NCI-H2227 treated with DMSO at 0.1 percent for 48 hours (cell line): ENCODE measurements around the gene KRT71.

ENCODE experiments used
- DNase-seq: peaks from one replicate; lab custom pipeline; 2025; lab: John Stamatoyannopoulos, UW

KRT71 gene

GRCh38 chr12:52537101-52537500 is 15.8 kb downstream of the KRT71 start:
- DNase-seq, result no peak

DNA sequence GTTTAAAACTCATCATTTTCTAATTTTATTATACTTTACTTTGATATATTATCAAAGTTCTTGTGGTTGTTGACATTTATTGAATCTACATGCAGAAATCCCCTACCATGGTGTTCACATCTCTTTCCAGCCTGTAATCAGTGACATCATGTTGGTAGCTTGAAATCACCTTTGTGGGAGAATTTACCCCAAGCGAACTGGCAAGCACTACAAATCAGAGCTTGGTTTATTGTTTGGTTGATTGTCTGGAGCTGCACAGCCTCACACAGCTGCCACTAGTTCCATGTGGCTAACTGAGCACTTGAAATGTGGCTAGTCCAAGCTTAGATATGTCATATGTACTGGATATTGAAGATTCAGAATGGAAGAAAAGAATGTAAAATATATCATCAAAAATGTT is 17.4 kb downstream of the KRT71 start:
- DNase-seq, result no peak

GRCh38 chr12:52534482-52534881 is 18.5 kb downstream of the KRT71 start:
- no peak for DNase-seq

DNA sequence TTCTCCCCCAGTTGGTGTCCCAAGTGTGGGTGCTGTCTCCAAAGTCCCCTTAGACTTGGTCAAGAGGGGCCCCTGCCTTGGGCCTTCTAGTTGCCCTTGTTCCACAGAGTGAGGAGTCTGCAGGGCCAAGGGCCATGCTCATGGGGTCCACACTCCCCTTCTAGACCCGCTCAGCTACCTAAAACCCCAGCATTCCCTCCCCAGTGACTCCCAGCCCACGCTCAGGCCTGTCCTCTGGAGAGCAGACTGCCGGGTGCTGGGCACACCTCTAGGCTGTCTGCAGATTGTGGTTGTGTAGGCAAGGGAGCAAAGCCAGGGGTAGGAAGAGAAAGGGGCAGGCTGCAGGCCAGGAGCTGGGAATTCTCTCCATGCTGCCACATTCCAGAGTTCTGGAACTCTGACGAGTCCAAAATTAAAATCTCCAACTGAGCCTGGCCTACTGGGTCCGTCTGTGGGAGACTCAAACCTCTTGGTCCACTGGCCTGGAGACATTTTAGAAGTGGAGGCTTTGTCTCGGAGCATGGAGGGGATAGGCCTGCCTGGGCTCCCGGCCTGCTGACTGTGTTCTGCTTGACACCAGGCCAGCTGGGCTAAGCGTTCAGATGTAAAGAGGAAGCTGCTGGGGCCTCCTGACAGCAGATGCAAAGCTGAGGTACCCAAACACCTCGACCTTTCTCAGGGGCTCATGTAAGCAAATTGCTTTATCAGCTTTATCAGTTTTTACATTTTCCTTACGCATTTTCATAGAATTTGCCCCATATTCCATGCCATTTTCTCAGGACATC is 19.1 kb downstream of the KRT71 start:
- DNase-seq, result no peak

- DNase-seq, result no peak
These were observed 20.3 kb downstream of the KRT71 start for GRCh38 chr12:52532636-52533035.

DNA sequence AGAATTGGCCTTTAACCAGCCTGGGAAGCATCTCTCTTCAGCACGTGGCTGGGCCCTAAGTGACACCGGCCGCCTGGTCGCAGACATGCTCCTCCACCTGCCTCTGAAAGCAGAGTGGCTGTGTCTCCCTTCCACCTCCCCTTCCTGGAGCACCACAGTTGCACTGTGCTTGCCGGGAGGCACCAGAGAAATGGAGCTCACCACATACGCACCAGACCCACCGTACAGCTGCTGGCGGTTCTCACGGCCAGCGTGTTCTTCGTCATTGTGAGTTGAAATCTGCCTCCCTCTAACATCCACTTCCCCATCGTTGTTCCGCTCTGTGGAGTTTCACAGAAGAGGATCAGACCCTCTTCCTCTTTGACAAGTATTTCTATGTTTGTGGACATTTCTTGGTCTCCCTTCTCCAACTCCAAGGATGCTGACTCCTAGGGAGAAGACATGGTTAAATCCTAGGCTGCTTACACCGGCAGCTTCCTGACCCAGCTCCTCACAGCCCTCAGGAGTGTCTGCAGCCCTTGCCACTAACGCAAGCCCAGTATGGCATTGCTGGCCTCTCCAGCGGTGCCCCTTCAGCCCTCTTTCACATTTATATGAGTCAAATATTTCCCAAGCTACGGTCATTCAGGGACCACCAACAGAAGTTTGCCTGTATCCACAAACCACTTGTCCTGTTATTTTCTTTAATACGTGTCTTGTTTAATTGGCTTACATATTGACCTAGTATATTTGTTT is 21.2 kb downstream of the KRT71 start:
- no peak for DNase-seq

DNA sequence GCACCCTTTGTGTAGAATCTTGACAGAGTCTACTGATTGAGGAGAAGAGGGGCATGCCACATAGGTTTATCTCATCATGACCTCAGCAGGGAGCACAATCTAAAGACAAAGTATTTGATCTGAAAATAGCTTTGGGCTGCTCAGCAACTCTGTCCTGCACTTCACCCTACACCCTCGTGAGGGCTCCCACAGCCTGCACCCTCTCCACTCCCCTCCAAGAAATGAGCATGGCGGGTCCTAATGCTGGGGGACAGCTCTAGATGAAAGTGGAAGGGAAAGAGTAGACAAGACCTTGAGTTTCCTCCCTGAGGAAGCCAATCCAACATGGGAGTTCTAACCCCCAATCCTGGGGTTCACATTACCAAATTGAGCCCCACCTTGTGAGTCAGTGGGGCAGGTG is 22.0 kb downstream of the KRT71 start:
- no peak for DNase-seq

DNA sequence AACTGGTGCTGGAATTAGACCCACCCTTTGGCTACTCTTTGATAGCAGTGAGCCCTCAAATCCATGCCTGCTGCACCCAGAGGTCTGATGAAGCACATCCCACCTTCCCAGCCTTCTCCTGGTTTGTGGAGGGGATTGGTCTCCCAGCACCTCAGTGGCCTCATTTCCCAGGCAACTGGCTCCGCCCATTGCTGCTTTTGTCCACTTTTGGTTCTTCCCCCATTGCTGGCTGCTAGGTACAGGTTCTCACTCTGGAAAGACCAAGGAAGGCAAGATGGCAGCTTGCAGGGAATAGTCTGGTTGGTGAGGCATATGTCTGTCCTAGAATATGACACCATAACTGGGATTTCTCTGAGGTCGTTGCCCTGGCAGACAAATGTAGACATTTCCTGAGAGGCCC is 22.6 kb downstream of the KRT71 start:
- DNase-seq, result no peak

- DNase-seq, result no peak
These were observed 23.1 kb downstream of the KRT71 start for GRCh38 chr12:52529846-52530245.

GRCh38 chr12:52529417-52529816 is 23.5 kb downstream of the KRT71 start:
- no peak for DNase-seq

DNA sequence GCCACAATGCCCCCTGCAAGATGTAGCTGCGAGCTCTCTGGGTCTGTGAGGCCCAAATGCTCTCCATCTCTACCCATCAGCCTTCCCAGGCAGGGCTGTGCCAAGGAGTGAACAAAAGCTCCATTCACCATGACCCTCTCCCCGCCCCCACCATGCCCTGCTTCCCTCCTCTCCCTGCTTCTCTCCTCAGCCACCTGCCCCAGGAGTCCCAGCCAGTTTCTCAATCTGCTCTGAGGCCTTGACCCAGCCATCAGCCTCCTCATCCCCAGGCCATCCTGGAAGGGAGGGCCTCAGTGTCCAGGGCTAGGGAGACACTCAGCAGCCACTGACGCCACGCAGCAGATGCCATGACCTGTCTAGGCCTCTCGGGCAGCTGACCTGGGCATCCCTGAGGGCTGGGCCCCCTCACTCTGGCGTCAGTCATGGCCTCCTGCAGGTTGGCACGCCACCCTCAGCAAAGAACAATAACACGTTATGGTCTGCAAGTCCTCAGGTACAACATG is 24.3 kb downstream of the KRT71 start:
- DNase-seq, result no peak

DNA sequence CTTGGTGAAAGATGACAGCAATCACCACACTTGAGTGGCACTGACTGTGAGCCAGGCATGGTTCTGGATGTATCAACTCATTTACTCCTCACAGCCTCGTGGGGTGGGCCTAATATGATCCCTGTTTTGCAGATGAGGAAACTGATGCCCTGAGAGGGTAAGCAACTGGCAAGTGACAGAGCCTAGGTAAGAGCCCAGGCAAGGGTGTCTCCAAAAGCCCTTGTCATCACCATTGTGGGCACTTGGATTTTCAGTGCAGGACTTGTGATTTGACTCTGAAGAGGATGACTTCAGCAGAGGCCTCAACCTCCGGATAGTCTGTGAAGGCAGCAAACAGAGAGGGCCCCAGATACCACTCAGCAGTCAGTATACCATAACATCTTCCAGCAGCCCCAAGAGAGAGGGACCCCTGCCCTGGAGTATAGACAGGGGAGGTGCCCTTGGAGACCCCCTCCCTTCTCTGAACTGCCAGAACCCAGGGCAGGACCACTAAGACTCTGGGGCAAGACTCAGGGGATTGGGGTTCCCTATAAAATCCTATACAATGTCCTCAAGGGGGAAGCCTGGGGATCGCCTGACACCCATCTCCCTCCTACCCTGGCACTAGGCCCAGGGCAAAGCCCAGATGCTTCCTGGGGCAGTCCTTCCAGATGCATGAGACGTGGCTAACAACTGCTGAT is 25.7 kb downstream of the KRT71 start:
- no peak for DNase-seq

DNA sequence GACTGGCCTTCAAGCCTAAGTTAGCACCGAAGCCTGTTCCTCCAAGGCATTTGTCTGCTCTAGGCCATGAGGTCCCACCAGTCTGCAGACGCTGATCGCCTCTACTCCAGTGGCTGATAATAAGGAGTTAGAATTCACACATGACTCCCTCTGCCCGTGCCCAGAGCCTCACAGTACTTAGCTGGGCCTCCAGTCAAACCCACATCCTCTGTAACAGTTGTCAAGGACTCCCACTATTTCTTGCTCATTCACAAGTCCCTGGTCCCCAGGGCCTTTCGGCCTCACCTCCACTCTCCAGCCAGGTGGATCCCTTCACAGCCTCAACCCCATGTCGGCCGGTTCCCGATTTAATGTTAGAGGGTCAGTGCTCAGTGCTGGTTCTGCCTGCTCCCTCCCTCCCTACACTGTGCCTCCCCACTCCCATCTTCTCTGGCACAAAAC is 26.4 kb downstream of the KRT71 start:
- no peak for DNase-seq

GRCh38 chr12:52525661-52526499 is 27.1 kb downstream of the KRT71 start:
- no peak for DNase-seq

- no peak for DNase-seq
These were observed 27.9 kb downstream of the KRT71 start for GRCh38 chr12:52524898-52525591.

GRCh38 chr12:52524241-52524897 is 28.6 kb downstream of the KRT71 start:
- DNase-seq, result no peak

DNA sequence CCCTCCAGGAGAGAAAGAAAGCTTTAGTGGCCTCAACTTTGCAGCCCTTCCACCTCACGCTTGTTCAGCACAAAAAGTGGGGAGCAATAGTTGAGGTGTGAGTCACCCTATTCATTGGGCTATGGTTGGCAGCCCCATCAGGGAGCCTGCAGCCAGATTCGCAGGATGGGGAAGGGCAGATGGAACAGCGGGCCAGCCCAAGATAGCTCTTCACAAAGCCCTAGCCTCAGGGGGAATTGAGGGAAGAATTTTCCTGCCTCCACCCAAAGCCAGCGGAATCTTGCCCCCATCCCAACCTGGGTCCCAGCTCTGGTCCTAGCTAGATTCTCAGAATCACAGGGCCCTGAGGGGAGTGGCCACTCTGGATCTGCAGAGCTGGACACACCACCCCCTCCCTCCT is 29.1 kb downstream of the KRT71 start:
- DNase-seq, result no peak

DNA sequence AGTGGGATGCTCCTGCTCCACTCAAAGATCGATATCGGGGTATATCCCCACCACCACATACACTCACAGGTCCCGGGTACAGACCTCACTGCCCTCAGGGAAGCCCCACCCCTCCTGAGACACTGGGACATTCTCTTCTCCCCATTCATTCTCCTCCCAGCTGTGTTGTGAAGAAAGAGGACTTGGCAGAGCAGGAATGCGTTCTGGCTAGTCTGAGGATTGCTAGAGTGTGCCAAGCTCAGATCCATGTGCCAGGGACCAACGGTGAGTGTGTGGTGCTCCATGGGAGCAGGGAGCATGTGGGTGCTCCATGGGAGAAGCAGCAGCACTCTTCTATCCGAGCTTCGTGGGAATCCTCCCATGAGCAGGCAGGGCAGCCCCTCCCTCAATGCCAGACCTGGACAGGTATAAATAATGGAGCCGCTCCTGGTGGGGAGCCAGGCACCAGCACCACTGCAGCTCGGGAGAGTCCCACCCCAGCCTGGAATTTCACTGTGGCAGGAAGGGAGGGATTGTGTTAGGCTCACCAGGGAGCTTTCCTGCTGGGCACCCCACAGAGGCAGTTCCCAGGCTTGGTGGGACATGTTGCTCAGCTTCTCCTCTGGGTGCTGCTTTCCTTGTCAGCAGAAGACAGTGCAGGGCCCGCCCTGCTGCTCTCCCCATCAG is 30.5 kb downstream of the KRT71 start:
- no peak for DNase-seq

GRCh38 chr12:52521568-52522266 is 31.2 kb downstream of the KRT71 start:
- DNase-seq, result no peak

GRCh38 chr12:52521175-52521567 is 31.8 kb downstream of the KRT71 start:
- no peak for DNase-seq
